Gastrocnemius medialis (tissue), 4 donors: ENCODE data around the gene PPP2R1B. TPM values are rescaled to one million over a fixed set of nuclear protein-coding genes. Genes with fewer than 3 reads are reported as not detected.
"Not testable (repeated sequence)": the region's sequence is repeated elsewhere in the genome, so short reads cannot be mapped to it uniquely, and the experiment has no call there.

Source experiments
- ATAC-seq, 2 donors: fragments of 150-250 bp; one replicate each; pipeline ENCODE4 v1.9.1; 2016
- DNase-seq, 2 donors: peaks; one replicate each; pipeline ENCODE4 v3.0.0-alpha.2; 2019
- H3K27ac ChIP-seq, 4 donors: fragments of 200-600 bp; sonication (generic); 1 replicate in 1 of 4; 2 replicates in 3 of 4; pipeline ENCODE4 v1.5.1; 2016 to 2018; ENCODE audit warnings: mild to moderate bottlenecking in 2 of 4, moderate library complexity in 1 of 4
- H3K27me3 ChIP-seq, 3 donors: fragments of 200-600 bp; sonication (generic) in 2 of 3; 1 replicate in 1 of 3; 2 replicates in 2 of 3; pipeline versions ENCODE4 v1.5.1 to v1.6.0; 2016 to 2019; ENCODE audit warnings: mild to moderate bottlenecking in 1 of 3, moderate library complexity in 1 of 3
- H3K36me3 ChIP-seq, 2 donors: fragments of 200-600 bp; sonication (generic) in 1 of 2; one replicate each; pipeline ENCODE4 v1.5.1; 2017 to 2018
- H3K4me1 ChIP-seq, 2 donors: fragments of 200-600 bp; sonication (generic) in 1 of 2; one replicate each; pipeline ENCODE4 v1.5.1; 2016 to 2017; ENCODE audit warnings: mild to moderate bottlenecking in 2 of 2
- H3K4me3 ChIP-seq, 4 donors: fragments of 200-600 bp; sonication (generic) in 3 of 4; 1 replicate in 1 of 4; 2 replicates in 3 of 4; pipeline ENCODE4 v1.5.1; 2016 to 2019; ENCODE audit warnings: mild to moderate bottlenecking in 2 of 4
- H3K9me3 ChIP-seq, 3 donors: fragments of 200-600 bp; sonication (generic) in 2 of 3; 1 replicate in 1 of 3; 2 replicates in 2 of 3; pipeline ENCODE4 v1.5.1; 2016 to 2019
- POLR2A ChIP-seq, 2 donors: fragments of 450-650 bp; IDR thresholded peaks; one replicate each; pipeline ENCODE4 v1.6.1; 2017; ENCODE audit warnings: antibody characterized with exemption in 2 of 2, mild to moderate bottlenecking in 2 of 2, moderate library complexity in 2 of 2
- in situ Hi-C, 4 donors: fragments of 200-750 bp; cut with MboI; loops; one replicate each; pipeline versions ENCODE4 v1.15.0 to v1.8.0; 2017; ENCODE audit warnings: low sequenced_read_pairs in 4 of 4
- intact Hi-C: fragments of 100-400 bp; cut with DNase I; formaldehyde crosslinking; loops from one replicate; pipeline ENCODE4 v1.15.1; 2023; ENCODE audit warnings: low total_unique reads
- total RNA-seq, 4 donors: library from RNA; depleted of rRNA; stranded (reverse); fragments of >200 nt; gene quantifications; one replicate each; pipeline versions ENCODE4 v1.1.0 to v1.2.3, GENCODE V29; 2016
- TF ChIP-seq, protein P1 (sequence below), 5 experiments: fragments of 450-650 bp in 3 of 5; fragments of 200-600 bp in 2 of 5; sonication (generic) in 2 of 5; IDR thresholded peaks in 4 of 5; conservative IDR thresholded peaks in 1 of 5; 1 replicate in 4 of 5; 2 replicates in 1 of 5; pipeline ENCODE4 v1.5.1; 2016 to 2019; ENCODE audit warnings: antibody characterized with exemption in 5 of 5, mild to moderate bottlenecking in 3 of 5, moderate library complexity in 3 of 5

PPP2R1B gene
- total RNA-seq, 4 donors from 2014 or later = 7.3 to 16.0 (median 9.4) TPM

DNA sequence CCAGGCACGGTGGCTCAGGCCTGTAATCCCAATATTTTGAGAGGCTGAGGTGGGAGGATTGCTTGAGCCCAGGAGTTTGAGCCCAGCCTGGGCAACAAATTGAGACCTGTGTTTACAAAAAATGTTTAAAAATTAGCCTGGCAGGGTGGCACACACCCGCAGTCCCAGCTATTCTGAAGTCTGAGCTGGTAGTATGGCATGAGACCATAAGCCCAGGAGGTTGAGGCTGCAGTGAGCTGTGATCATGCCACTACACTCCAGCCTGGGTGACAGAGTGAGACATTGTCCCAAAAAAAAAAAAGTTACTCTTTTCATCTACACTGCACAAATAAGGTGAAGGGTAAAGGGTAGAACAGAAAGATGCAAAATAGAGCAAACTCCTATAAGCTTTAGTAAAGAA lies 22.3 kb upstream of the PPP2R1B start:
- Histone ChIP-seq H3K4me1 (peaks cover 28 to 42% of the 10 kb centered on the region in 2 donors), H3K9me3 (no peaks in the 10 kb centered on the region), H3K36me3 (peaks cover 0 to 11% of the 10 kb centered on the region in 2 donors), H3K4me3 (no peak overlapping the region), H3K27ac (peak overlapping the region; percentile 78 to 88 (median 84)), H3K27me3 (no peaks in the 10 kb centered on the region)
- TF ChIP-seq, protein P1, sequence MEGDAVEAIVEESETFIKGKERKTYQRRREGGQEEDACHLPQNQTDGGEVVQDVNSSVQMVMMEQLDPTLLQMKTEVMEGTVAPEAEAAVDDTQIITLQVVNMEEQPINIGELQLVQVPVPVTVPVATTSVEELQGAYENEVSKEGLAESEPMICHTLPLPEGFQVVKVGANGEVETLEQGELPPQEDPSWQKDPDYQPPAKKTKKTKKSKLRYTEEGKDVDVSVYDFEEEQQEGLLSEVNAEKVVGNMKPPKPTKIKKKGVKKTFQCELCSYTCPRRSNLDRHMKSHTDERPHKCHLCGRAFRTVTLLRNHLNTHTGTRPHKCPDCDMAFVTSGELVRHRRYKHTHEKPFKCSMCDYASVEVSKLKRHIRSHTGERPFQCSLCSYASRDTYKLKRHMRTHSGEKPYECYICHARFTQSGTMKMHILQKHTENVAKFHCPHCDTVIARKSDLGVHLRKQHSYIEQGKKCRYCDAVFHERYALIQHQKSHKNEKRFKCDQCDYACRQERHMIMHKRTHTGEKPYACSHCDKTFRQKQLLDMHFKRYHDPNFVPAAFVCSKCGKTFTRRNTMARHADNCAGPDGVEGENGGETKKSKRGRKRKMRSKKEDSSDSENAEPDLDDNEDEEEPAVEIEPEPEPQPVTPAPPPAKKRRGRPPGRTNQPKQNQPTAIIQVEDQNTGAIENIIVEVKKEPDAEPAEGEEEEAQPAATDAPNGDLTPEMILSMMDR (IDR thresholded peaks at IDR 0.05 in 4 of 5, conservative IDR thresholded peaks at IDR 0.05 in 1 of 5) = no peak
- TF ChIP-seq POLR2A (IDR thresholded peaks at IDR 0.05) = no peak
- ATAC-seq (peak; percentile 40 to 51), DNase-seq (no peak)
- in situ Hi-C loops (loop anchor here in 1 of 4 donors (10.0 kb wide), 1 partner anchor 56 kb away; no protein-coding TSS in a partner anchor), intact Hi-C loops (loop anchor here (5.0 kb wide), 1 partner anchor 49 kb away; no protein-coding TSS in a partner anchor)

DNA sequence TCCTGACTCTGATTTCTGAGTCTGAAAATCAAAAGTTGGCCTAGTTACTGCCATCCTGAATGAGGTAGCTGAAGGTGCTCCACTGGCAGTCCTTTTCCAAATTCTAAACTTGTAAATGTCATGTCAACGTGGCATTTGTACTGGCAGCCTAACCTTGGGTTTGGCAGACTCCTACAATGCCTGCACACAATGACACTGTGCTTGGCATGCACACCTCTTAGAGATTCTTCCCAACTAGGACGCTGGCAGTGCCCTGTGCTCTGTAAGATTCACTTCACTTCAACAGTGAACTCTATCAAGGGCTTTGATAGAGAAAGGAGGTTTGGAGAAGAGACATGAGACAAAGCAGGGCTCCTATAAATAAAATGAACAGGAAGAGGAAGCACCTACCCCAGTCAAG lies 21.9 kb upstream of the PPP2R1B start:
- no peak overlapping the region for H3K4me3 ChIP-seq
- H3K9me3 ChIP-seq = no peaks in the 10 kb centered on the region
- TF ChIP-seq, protein P1 (IDR thresholded peaks at IDR 0.05 in 4 of 5, conservative IDR thresholded peaks at IDR 0.05 in 1 of 5) = no peak
- TF ChIP-seq POLR2A (IDR thresholded peaks at IDR 0.05) = no peak
- intact Hi-C loops (loop anchor here (5.0 kb wide), 1 partner anchor 49 kb away; no protein-coding TSS in a partner anchor), in situ Hi-C loops (loop anchor here in 1 of 4 donors (10.0 kb wide), 1 partner anchor 57 kb away; no protein-coding TSS in a partner anchor)
- peaks cover 28 to 42% of the 10 kb centered on the region in 2 donors for H3K4me1 ChIP-seq
- ATAC-seq = peak; percentile 90 to 92
- no peaks in the 10 kb centered on the region for H3K27me3 ChIP-seq
- peak; percentile 64 to 77 for DNase-seq
- peaks cover 0 to 11% of the 10 kb centered on the region in 2 donors for H3K36me3 ChIP-seq
- peak overlapping the region; percentile 78 to 88 (median 84) for H3K27ac ChIP-seq

DNA sequence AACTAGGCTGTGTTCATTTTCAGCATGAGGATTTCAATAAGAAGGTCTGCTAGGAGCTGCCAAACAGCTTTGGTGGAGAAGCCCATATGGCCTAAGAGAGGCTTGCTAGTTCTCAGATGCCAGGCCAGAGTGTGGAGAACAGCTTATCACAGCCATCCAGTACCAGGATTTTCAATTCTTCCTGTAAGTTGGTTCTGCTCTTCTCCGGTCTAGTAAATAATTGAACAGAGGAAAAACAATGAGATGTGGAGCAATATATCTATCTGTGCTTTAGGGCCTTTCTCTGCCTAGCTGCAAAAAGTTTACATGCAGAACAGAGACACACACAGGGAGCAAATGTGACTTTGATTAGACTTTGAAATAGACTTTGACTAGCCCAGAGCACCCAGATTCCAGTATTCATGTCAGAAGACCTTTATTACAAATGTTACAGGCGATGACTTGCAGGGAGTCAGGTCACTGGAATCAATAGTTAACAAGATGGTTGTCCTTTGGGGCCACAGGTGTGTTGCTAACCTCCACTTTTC lies 19.8 kb upstream of the PPP2R1B start:
- DNase-seq = peak in 1 of 2 donors; percentile 28
- no peak overlapping the region for H3K4me3 ChIP-seq
- intact Hi-C loops (loop anchor here (5.0 kb wide), 1 partner anchor 51 kb away; no protein-coding TSS in a partner anchor), in situ Hi-C loops (loop anchor here in 1 of 4 donors (10.0 kb wide), 1 partner anchor 59 kb away; no protein-coding TSS in a partner anchor)
- peak overlapping the region; percentile 78 to 88 (median 84) for H3K27ac ChIP-seq
- TF ChIP-seq POLR2A (IDR thresholded peaks at IDR 0.05) = no peak
- TF ChIP-seq, protein P1 (IDR thresholded peaks at IDR 0.05 in 4 of 5, conservative IDR thresholded peaks at IDR 0.05 in 1 of 5) = no peak
- peak in 1 of 2 donors; percentile 57 for ATAC-seq
- peaks cover 28 to 42% of the 10 kb centered on the region in 2 donors for H3K4me1 ChIP-seq
- peaks cover 0 to 11% of the 10 kb centered on the region in 2 donors for H3K36me3 ChIP-seq
- no peaks in the 10 kb centered on the region for H3K27me3 ChIP-seq
- H3K9me3 ChIP-seq = no peaks in the 10 kb centered on the region

DNA sequence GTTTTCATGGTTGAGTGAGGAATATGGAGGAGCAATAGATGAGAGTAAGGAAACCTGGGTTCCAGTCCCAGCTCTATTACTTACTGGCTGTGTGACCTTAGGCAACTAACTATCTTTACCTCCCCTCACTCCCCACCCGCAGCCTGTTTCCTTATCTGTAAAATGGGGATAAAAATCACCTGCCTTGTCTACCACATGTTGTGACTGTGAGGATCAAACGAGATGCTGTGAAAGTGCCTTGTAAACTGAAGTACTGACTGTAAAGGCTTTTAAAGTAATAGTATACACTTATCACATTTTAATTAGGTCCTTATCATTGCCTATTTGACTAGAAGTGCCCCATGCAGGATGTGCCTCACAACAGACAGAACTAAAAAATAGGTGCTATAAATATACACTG lies 18.9 kb upstream of the PPP2R1B start:
- in situ Hi-C loops (loop anchor here in 1 of 4 donors (10.0 kb wide), 1 partner anchor 60 kb away; no protein-coding TSS in a partner anchor), intact Hi-C loops (loop anchor here (5.0 kb wide), 1 partner anchor 52 kb away; no protein-coding TSS in a partner anchor)
- no peak for DNase-seq
- Histone ChIP-seq H3K9me3 (no peaks in the 10 kb centered on the region), H3K36me3 (peaks cover 0 to 11% of the 10 kb centered on the region in 2 donors), H3K4me1 (peaks cover 28 to 39% of the 10 kb centered on the region in 2 donors), H3K27me3 (no peaks in the 10 kb centered on the region), H3K27ac (peak overlapping the region in 3 of 4 donors; percentile 78 to 88 (median 85)), H3K4me3 (no peak overlapping the region)
- TF ChIP-seq, protein P1 (IDR thresholded peaks at IDR 0.05 in 4 of 5, conservative IDR thresholded peaks at IDR 0.05 in 1 of 5) = no peak
- TF ChIP-seq POLR2A (IDR thresholded peaks at IDR 0.05) = no peak
- no peak for ATAC-seq

DNA sequence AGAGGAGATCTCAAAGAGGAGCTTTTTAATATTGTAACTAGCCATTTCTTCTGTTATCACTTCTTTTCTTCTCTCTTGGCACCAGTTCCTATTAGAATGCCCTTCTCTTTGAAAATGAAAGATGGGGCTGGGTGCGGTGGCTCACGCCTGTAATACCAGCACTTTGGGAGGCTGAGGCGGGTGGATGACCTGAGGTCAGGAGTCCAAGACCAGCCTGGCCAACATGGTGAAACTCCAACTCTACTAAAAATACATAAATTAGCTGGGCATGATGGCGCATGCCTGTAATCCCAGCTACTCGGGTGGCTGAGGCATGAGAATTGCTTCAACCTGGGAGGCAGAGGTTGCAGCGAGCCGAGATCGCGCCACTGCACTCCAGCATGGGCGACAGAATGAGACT lies 18.1 kb upstream of the PPP2R1B start:
- in situ Hi-C loops = loop anchor here in 1 of 4 donors (5.0 to 10.0 kb wide), 2 partner anchors 60 to 182 kb away; partner anchors contain the start of gene SIK2
- H3K4me3 ChIP-seq, intact Hi-C loops, H3K27me3 ChIP-seq, ATAC-seq, H3K9me3 ChIP-seq, DNase-seq, H3K27ac ChIP-seq: not testable (repeated sequence)
- Histone ChIP-seq H3K4me1 (peaks cover 28 to 33% of the 10 kb centered on the region in 2 donors), H3K36me3 (peaks cover 0 to 11% of the 10 kb centered on the region in 2 donors)
